LNCAP (cell line): ENCODE results near the gene MBNL2.

Experiments used
- TF ChIP-seq, protein P1 (sequence below): fragments of 450-650 bp; IDR thresholded peaks from 2 replicates; pipeline ENCODE4 v1.5.1; 2017; ENCODE audit warnings: mild to moderate bottlenecking

Gene MBNL2

DNA sequence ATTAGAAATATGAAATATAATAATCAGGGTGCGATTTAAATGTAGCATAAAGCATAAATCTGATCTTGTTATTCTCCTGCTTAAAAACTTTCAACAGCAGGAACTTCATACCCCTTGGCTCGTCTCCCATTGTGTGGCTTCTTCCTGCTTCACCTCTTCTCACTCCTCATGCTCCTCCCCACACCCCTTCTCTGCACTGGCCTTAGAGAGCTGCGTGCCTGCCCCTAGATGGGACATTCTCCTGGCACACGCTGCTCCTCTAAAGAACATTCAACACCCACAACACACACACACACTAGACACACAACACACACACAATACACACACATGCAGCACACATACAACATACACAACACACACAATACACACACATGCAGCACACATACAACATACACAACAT, 107.2 kb downstream of the MBNL2 start:
- TF ChIP-seq, protein P1, sequence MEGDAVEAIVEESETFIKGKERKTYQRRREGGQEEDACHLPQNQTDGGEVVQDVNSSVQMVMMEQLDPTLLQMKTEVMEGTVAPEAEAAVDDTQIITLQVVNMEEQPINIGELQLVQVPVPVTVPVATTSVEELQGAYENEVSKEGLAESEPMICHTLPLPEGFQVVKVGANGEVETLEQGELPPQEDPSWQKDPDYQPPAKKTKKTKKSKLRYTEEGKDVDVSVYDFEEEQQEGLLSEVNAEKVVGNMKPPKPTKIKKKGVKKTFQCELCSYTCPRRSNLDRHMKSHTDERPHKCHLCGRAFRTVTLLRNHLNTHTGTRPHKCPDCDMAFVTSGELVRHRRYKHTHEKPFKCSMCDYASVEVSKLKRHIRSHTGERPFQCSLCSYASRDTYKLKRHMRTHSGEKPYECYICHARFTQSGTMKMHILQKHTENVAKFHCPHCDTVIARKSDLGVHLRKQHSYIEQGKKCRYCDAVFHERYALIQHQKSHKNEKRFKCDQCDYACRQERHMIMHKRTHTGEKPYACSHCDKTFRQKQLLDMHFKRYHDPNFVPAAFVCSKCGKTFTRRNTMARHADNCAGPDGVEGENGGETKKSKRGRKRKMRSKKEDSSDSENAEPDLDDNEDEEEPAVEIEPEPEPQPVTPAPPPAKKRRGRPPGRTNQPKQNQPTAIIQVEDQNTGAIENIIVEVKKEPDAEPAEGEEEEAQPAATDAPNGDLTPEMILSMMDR: no peak

DNA sequence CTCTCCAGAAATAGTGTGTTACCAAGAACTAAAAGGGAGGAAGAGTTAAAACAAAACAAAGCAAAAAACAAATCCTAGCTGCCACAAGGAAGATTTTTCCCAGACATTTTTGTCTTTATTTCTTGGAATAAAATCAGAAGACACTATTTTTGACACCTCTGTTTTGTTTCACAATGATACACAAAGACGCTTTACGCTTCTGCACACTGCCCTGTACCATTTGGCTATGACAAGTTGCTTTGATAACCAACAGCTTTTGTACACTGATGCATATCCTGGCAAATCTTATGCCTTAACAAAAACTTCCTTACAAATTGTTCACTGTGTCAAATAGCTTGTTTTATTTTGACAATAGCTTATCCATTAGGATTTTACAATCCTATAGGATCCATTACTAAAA, 108.3 kb downstream of the MBNL2 start:
- TF ChIP-seq, protein P1: no peak

DNA sequence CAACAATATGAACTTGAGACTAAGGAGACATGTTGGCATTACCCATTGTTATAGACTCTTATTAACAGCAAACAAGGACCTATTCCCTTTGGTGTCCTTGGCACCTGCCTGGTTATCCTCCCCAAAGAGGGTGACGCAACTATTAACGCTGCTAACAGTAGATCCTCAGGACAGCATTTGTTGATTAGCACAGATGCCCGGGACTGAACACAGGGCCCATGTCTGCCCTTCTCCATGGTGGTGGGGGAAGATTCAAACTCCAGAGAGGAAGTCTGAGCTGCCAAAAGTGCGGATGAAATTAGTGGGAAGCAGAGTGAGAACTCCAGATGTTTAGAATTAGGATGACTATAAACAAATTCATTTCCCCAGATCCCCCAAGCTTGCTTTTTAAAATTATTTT, 110.6 kb downstream of the MBNL2 start:
- TF ChIP-seq, protein P1: no peak

DNA sequence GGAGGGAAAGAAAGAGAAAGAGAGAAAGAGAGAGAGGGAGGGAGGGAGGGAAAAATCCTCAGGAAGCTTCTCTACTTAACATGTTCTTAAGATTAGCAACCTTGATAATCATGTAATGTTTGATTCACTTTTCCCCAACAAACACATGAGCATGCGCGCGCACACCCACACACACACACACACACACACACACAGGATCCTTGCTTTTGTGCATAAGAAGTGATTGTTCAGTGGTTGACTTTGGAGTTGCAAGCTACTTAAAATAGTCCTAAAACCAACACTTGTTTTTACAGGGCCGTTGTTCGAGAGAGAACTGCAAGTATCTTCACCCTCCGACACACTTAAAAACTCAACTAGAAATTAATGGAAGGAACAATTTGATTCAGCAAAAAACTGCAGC, 111.8 kb downstream of the MBNL2 start:
- TF ChIP-seq, protein P1: no peak

DNA sequence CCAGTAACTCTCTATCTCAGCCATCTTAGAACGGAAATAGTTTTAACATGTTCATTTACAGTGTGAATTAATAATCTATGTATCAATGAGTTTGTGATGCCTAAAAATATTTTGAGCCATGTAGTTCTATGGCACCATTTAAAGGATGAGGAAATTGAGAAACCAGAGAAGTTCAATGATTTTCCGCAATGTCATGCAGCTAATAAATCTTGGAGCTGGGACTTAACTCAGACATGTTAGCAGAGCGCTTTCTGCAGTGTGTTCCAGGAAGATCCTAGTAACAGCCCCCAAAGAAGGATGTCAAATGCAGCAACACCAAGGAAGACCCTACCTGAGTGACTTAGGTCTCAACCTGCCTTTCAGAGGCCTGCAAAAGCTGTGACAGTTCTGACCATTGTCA, 112.6 kb downstream of the MBNL2 start:
- TF ChIP-seq, protein P1: no peak

DNA sequence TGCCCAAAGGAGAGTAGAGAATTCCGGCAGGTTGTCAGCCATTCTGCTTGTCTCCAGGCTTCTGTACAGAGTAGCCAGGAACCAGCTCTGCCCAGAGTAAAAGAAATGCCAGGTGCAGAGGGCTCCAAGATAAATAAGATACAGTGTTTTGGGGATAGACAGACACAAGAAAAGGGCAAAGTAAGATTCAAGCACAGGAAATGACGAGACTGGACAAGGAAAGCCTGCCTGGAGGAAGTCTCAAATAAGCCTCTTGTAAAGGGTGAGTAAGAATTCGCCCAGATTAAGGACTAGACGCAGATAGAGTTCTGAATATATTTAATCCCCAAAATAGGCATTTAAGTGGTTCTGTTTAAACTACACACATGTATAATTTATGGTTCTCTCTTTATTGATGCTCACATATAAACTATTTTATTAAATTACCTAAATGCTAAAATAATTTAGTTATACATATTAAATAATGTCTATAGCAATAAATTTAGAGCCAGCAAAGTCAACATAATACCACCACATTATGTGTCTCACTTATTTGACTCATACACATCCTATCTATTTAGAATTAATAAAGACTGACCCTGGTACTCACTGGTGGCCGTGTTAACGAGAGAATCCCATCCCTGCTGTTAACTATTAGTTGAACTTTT, 113.5 kb downstream of the MBNL2 start:
- TF ChIP-seq, protein P1: no peak

DNA sequence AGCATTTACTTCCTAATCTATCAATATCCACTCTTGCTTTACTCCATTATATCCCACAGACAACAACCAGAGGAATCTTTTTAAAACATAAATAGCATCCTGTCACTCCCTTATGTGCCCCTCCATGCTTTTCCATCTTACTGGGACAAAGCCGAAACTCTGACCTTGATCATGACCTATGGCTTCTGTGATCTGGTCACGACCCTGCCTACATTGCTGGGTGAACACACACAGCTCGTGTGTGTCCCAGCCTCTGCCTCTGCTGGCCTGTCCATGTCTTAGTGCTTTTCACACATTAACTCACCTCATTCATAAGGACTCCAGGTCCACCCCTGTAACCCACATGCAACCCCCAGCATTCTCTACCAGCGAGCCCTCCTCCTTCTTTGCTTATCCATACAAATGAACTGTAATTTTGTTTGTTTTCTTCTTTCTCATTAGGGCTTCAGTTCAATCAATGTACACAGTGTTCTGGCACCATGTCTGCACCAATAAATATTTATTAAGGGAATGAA, 115.9 kb downstream of the MBNL2 start:
- TF ChIP-seq, protein P1: no peak

DNA sequence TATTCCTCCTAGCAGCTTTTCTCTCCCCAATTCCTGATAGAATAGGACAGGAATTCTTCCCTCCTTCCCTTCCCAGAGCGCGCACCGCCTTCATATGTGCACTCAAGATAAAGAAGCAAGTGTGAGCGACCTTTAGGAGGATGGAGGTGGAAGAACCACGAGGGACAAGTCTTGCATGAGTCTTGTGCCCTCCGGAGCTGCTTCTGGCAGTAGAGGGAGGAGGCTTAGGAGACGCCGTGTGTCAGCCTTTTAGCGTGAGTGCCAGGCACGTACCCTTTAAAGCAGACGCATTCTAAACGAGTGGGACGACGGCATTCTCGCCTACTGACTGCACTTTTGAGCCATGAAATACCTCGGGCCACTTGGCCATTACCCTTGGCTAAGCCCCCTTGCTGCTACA, 116.4 kb downstream of the MBNL2 start:
- TF ChIP-seq, protein P1: no peak
